ENCODE data around the gene TYW1.
"Not testable (repeated sequence)": the region's sequence is repeated elsewhere in the genome, so short reads cannot be mapped to it uniquely, and the experiment has no call there.

- TF ChIP-seq CTCF (conservative IDR thresholded peaks at IDR 0.05; ENCODE audit: low read depth, low read length); POLR2A (IDR thresholded peaks at IDR 0.05; ENCODE audit: low read depth, low read length); RAD21 (IDR thresholded peaks at IDR 0.05; ENCODE audit: low read length); MXI1 (IDR thresholded peaks at IDR 0.05; ENCODE audit: borderline replicate concordance, low read depth, low read length); USF2 (IDR thresholded peaks at IDR 0.05; ENCODE audit: low read depth, low read length); ELK1 (IDR thresholded peaks at IDR 0.05; ENCODE audit: borderline replicate concordance, low read depth, low read length); RFX5 (IDR thresholded peaks at IDR 0.05; ENCODE audit: low read depth, low read length); CHD1 (IDR thresholded peaks at IDR 0.05; ENCODE audit: low read depth, low read length); RCOR1 (IDR thresholded peaks at IDR 0.05; ENCODE audit: insufficient replicate concordance, low read length); MAZ (IDR thresholded peaks at IDR 0.05; ENCODE audit: borderline replicate concordance, low read depth, low read length): not testable (repeated sequence)
Observed at GRCh38 chr7:67242871-67243270, 246.2 kb downstream of the TYW1 start.
